HG02588 (cell line): ENCODE data around the gene INAFM1.

ENCODE experiments used
- ATAC-seq: cut with Tn5 transposase; IDR thresholded peaks from one replicate; pipeline ENCODE4 v1.9.1; 2021; ENCODE audit warnings: mild to moderate bottlenecking, moderate library complexity; ENCODE audit not compliant: unreplicated experiment

INAFM1 gene

DNA sequence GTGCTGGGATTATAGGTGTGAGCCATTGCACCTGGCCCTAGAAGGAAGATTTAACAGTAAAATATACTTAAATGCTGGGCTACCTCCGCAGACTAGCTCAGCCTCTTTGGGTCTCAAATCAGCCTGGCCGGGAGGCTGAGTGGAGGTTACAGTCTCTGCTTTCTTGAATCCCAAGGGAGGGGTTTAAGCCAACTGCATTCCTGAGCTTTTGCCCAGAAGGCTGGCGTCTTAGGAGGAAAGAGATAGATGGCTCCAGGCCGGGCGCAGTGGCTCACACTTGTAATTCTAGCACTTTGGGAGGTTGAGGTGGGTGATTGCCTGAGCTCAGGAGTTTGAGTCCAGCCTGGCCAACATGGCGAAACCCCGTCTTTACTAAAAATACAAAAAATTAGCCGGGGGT, 34.4 kb downstream of the INAFM1 start:
- ATAC-seq, result no peak

DNA sequence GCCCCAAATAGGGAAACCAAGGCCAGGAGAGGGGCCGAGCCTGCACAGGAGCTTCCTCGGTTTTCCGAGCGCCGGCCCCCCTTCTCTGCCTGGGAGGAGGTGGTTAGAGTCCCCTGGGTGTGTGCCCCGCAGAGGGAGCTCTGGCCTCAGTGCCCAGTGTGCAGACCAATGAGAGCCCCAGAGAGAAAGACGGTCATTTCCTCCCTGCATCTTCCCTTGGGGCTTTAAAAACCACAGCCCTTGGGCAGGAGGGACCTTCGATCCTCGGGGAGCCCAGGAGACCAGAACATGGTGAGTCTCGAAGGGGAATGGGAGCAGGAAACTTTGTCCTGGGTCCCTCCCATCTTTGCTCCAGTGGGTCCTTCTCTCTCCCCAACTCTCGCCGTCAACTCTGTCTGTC, 34.9 kb downstream of the INAFM1 start, which contains the start of gene C5AR1:
Gene C5AR1, plus strand, starts transcription at position 254 of the 400 bp plus-strand sequence. Its CDS starts 35 bp downstream, at position 289.
- no peak for ATAC-seq

DNA sequence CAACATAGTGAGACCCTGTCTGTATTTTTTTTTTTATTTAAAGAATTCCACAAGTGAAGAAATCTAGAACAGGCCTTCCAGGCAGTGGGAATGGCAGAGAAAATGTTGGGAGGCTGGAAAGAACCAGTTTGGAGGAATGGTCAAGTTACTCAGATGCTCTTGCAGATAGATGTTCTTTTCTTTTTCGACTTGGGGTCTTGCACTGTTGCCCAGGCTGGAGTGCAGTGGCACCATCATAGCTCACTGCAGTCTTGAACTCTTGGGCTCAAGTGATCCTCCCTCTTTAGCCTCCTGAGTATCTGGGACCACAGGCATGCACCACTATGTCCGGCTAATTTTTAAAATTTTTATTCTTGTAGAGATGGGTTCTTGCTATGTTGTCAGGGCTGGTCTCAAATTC, 35.6 kb downstream of the INAFM1 start:
- ATAC-seq, result no peak

DNA sequence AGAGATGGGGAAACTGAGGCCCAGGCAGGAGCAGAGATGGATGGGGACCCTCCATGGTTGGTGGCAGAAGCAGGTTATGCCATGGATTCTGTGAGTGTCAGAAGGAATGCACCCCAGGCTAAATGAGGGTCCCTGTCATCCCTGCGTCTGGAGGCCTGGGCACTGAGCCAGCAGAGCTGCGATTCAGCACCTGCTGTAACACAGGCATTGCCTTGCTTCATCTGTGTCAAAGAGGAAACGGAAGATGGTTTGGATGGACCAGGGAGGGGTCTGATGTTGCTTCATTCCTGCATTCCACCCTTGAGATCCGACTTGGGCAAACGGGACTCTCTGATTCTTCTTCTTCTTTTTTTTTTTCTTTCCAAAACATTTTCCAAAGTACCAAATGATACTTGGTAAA, 36.1 kb downstream of the INAFM1 start:
- ATAC-seq, result no peak

DNA sequence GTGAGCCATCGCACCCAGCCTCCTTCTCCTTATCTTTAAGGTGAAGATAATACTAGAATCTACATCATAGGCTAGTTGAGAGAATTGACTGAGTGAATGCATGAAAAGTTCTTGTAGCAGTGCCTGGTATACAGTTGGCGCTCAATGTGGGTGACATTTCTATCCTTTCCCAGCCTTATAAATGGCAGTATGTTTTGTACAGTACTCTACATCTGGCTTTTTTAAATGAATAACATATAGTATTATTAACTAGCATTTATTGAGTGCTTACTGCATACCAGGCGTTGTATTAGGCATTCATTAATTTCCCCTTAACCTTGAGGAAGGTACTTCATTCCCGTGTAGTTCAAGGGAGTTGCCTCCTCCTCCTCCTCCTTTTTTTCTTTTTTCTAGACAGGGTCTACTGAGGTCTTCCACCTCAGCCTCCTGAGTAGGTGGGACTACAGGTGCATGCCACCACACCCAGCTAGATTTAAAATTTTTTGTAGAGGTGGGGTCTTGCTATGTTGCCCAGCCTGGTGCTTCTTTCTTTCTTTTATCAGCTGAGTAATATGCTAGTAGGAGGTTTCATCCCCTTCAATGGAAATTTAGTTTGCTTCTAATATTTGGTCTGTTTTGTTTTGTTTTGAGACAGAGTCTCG, 37.8 kb downstream of the INAFM1 start:
- ATAC-seq, result no peak

DNA sequence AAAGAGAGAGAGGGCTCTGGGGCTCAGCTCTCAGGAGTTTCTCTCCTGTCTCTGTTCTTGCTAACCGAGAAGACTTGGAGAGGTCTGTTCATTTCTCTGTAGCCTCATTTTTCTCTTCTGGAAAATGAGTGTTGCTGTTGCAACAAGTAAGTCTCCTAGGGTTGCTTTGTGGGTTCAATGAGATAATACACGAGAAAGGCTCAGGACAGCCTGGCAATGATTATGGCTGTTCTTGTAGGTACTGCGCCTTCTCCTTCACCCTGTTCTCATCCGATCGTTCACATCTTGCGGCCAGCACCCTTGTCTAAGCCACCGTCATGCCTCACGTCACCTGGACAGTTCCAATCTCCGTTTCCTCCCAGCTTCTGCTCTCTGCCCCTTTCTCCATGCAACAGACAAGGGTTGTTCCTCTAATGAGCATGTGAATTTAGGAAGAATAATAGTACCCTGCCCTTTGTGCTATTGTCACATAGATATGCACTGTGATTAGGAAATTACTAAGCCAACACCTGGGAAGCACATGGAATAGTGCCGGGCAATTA, 39.1 kb downstream of the INAFM1 start:
- no peak for ATAC-seq

DNA sequence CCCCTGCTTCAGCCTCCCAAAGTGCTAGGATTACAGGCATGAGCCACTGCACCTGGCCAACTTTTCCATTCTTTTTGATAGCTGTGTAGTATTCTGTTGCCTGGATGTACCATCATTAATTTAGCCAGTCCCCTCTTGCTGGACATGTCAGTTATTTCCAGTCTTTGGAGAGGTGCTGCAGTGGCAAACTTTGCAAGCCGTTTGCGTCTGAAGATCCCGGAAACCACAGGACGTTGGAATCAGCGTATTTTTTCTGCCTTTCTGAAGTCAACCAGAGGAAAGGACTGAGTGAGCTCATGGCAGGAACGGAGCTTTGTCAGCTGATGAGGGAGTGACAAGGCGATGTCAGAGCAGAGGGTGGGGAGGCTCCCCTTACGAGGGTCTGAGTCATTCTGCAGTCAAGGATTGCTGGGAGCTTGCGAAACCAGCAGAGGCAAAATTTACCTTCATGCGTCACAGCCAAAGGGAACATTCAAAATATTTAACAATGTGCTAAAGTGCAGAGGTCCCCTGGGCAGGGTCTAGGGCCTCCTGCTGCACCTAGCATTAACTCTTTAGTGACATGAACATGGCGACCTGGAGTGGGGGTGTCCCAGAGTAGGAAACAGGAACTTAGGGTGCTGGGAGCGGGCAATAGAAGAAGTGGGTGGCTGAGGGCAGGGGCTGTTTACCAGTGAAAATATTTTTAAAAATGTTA, 40.6 kb downstream of the INAFM1 start:
- ATAC-seq, result no peak

DNA sequence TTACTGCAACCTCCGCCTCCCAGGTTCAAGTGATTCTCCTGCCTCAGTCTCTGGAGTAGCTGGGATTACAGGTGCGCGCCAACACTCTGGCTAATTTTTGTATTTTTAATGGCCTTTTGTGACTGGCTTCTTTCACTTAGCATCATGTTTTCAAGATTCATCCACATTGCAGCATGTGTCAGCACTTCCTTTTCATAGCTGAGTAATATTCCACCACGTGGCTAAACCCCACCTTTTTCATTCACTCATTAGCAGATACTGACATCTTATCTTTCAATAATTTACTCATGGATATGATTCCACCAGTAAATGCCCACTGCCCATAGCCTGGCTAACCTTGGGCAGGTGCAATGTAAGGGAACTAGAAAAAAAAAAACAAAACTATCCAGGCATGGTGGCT, 41.8 kb downstream of the INAFM1 start:
- no peak for ATAC-seq

DNA sequence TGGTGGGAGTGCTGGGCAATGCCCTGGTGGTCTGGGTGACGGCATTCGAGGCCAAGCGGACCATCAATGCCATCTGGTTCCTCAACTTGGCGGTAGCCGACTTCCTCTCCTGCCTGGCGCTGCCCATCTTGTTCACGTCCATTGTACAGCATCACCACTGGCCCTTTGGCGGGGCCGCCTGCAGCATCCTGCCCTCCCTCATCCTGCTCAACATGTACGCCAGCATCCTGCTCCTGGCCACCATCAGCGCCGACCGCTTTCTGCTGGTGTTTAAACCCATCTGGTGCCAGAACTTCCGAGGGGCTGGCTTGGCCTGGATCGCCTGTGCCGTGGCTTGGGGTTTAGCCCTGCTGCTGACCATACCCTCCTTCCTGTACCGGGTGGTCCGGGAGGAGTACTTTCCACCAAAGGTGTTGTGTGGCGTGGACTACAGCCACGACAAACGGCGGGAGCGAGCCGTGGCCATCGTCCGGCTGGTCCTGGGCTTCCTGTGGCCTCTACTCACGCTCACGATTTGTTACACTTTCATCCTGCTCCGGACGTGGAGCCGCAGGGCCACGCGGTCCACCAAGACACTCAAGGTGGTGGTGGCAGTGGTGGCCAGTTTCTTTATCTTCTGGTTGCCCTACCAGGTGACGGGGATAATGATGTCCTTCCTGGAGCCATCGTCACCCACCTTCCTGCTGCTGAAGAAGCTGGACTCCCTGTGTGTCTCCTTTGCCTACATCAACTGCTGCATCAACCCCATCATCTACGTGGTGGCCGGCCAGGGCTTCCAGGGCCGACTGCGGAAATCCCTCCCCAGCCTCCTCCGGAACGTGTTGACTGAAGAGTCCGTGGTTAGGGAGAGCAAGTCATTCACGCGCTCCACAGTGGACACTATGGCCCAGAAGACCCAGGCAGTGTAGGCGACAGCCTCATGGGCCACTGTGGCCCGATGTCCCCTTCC, 45.5 kb downstream of the INAFM1 start:
- no peak for ATAC-seq

DNA sequence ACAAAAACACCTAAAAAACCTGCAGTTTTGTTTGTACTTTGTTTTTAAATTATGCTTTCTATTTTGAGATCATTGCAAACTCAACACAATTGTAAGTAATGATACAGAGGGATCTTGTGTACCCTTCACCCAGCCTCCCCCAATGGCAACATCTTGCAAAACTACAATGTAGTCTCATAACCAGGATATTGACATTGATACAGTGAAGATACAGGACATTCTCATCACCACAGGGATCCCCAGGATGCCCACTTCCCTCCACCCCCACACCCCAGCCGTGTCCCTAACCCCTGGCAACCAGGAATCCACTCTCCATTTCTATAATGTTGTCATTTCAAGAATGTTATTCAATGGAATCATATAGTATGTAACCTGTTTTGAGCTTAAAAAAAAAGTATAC, 46.9 kb downstream of the INAFM1 start:
- no peak for ATAC-seq

DNA sequence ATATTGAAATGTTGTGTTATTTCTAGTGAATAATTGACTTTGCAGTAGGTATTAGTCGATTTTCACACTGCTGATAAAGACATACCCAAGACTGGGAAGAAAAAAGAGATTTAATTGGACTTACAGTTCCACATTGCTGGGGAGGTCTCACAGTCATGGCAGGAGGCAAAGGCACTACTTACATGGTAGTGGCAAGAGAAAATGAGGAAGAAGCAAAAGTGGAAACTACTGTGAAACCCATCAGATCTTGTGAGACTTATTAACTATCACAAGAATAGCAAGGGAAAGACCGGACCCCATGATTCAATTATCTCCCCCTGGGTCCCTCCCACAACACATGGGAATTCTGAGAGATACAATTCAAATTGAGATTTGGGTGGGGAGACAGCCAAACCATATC, 47.4 kb downstream of the INAFM1 start:
- no peak for ATAC-seq

DNA sequence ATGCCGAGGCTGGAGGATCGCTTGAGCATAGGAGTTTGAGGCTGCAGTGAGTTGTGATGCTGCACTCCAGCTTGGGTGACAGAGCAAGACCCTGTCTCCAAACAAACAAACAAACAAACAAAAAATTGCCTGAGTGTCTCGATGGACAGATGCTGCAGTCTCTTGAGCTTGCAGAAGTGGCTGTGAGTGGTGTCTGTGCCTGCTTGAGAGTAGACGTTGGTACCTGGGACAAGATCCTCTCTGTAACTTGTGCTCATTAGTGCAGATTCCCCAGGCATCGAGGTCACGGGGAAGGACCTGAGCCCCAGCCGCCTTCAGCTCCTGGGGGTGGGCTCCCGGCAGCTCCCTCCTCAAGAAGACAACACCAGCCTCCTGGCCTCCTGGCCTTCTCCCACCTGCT, 48.7 kb downstream of the INAFM1 start:
- no peak for ATAC-seq

DNA sequence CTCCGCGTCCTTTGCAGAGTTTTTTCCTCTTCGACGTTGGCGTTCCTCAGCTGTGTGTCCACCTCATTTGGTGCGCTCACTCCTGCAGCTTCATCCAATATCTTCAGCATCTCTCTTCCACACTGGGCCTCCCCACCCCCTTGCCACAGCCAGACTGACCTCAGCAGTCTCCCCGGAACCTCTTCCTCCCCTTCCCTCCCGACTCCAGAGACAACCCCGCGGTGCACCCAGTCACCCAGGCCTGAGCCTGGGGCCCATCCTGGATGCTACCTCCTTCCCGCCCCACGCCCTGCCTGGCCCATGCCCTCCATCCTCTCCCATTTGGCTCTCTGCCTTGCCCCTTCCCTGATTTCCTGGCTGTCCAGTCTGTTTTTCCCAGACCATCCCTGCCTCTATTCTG, 49.2 kb downstream of the INAFM1 start:
- no peak for ATAC-seq

DNA sequence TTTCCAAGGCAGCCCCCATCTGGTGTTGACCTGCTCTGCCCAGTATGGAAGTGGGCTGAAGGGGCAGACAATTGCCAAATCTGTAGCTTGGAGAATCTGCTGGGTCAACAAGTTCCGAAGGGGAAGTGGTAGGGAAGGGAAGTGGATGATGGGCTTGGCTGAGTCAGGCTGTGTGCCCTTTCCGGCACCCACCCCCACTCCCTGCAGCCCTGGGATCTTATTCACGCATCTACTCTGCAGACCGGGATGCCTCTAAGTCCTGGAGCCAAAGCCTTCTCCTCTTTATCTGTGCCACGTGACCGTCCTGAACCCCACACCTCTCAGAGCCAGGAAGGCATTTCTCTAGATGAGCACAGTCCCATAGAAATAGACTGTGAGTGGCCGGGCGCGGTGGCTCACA, 49.8 kb downstream of the INAFM1 start:
- ATAC-seq, result no peak
